H1 (cell line): Measurements from ENCODE around the gene RAPH1. TPM values are rescaled to one million over a fixed set of nuclear protein-coding genes. Genes with fewer than 3 reads are reported as not detected.

Experiments
- CHD1 ChIP-seq: IDR thresholded peaks from 2 replicates; pipeline ENCODE4 v1.6.1; 2012; ENCODE audit warnings: low read depth, low read length, improper control_type of control experiment
- polyA plus RNA-seq, 7 experiments: library from polyadenylated mRNA; depleted of rRNA in 3 of 7; stranded (reverse) in 5 of 7; unstranded in 2 of 7; fragments of >200 nt in 5 of 7; fragments of 200-250 nt in 2 of 7; gene quantifications; 1 replicate in 5 of 7; 2 replicates in 1 of 7; 4 replicates in 1 of 7; pipeline versions ENCODE4 v1.2.1 to v1.2.3, GENCODE V29; 2011 to 2013; ENCODE audit warnings: missing spikeins in 2 of 7, mixed read lengths in 2 of 7
- total RNA-seq: library from RNA; stranded (reverse); fragmentation: NEBNext Ultra II Directional; extraction: Animal tissue kit (Norgen Biotek cat#: 25700); gene quantifications from 2 replicates; pipeline ENCODE4 v1.2.1, GENCODE V29; 2021

The RAPH1 gene
- total and polyA plus RNA-seq, 2 of the 8 experiments (the other 6 are each of a cell fraction or from before 2014, with no cell fraction given), result 3.8 to 27.4 TPM

DNA sequence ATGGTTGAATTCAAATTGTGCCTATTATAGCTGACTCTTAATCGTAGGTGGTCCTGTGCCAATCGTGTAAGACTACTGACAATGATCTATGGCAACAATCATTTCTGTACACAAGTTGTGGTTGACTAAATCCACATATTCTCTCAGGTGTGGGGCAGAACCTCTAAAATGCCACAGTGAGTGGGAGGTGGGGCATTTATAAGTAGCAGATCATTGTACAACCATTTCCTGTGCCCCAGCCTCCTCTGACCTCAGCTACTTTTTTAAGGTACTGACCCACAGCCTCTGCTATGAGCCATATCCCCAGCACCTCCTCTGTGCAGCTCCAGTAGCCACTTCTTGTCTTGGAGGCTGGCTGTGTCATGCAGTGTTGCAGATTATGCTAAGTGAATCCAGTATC lies 48.6 kb upstream of the RAPH1 start (continued):
- TF ChIP-seq CHD1, result no peak
